IMR-90 (cell line): Measurements from ENCODE around the gene PCK2. TPM values are rescaled to one million over a fixed set of nuclear protein-coding genes. Genes with fewer than 3 reads are reported as not detected.

ENCODE experiments used
- ATAC-seq: fragments of 200-7000 bp; cut with Tn5 transposase; 2 replicates; pipeline ENCODE4 v1.9.1; 2020; ENCODE audit warnings: low read depth, mild to moderate bottlenecking, moderate library complexity
- BruUV-seq: library from RNA; stranded (reverse); fragments of 400-500 nt; replicated peaks from 2 replicates; lab custom pipeline; 2021; lab: Mats Ljungman, UMichigan
- CTCF ChIA-PET: fragments of 300-600 bp; formaldehyde crosslinking; extraction: SDS; loops from one replicate; lab custom pipeline; 2021; ENCODE audit warnings: antibody characterized with exemption; lab: Yijun Ruan, JAX
- POLR2A ChIA-PET: fragments of 300-600 bp; sonication (Branson Sonifier 250); formaldehyde crosslinking; loops from one replicate; lab custom pipeline; 2022; ENCODE audit warnings: antibody characterized with exemption; ENCODE audit not compliant: unreplicated experiment; lab: Charles Lee
- DNase-seq: peaks from one replicate; pipeline ENCODE4 v3.0.0; 2013
- H2AFZ ChIP-seq: replicated peaks from 2 replicates; pipeline ENCODE3; 2013; ENCODE audit warnings: low read length, mild to moderate bottlenecking; ENCODE audit not compliant: poor library complexity
- H2AK5ac ChIP-seq: 2 replicates; pipeline ENCODE4 v1.6.1; 2013; ENCODE audit warnings: low read depth, low read length, inconsistent platforms
- H2AK9ac ChIP-seq: replicated peaks from 2 replicates; pipeline ENCODE3; 2013; ENCODE audit warnings: mild to moderate bottlenecking, low read depth, low read length, moderate library complexity; ENCODE audit not compliant: poor library complexity
- H2BK120ac ChIP-seq: 2 replicates; pipeline ENCODE4 v1.6.1; 2013; ENCODE audit warnings: low read depth, low read length, inconsistent platforms
- H2BK15ac ChIP-seq: 3 replicates; pipeline ENCODE4 v1.6.1; 2013; ENCODE audit warnings: low read depth, low read length, inconsistent platforms
- H2BK20ac ChIP-seq: 2 replicates; pipeline ENCODE4 v1.6.1; 2013; ENCODE audit warnings: low read depth, mild to moderate bottlenecking, inconsistent platforms, low read length, moderate library complexity
- H2BK5ac ChIP-seq: 2 replicates; pipeline ENCODE4 v1.6.1; 2013; ENCODE audit warnings: mild to moderate bottlenecking, low read depth, low read length, inconsistent platforms; ENCODE audit not compliant: poor library complexity, severe bottlenecking
- H3K14ac ChIP-seq: replicated peaks from 2 replicates; pipeline ENCODE4 v1.6.1; 2013; ENCODE audit warnings: low read depth, low read length, inconsistent platforms
- H3K18ac ChIP-seq: 2 replicates; pipeline ENCODE4 v1.6.1; 2013; ENCODE audit warnings: low read depth, low read length, control low read depth
- H3K23ac ChIP-seq: 2 replicates; pipeline ENCODE4 v1.6.1; 2013; ENCODE audit warnings: low read depth, low read length, inconsistent platforms
- H3K27ac ChIP-seq: 2 replicates; pipeline ENCODE4 v1.5.1; 2013; ENCODE audit warnings: mild to moderate bottlenecking, control low read depth, low read length; ENCODE audit not compliant: insufficient read depth
- H3K27me3 ChIP-seq: 2 replicates; pipeline ENCODE4 v1.6.1; 2013; ENCODE audit warnings: low read length; ENCODE audit not compliant: control insufficient read depth, insufficient read depth
- H3K36me3 ChIP-seq: 2 replicates; pipeline ENCODE4 v1.6.1; 2013; ENCODE audit warnings: low read length, mixed read lengths; ENCODE audit not compliant: control insufficient read depth, insufficient read depth
- H3K4ac ChIP-seq: 2 replicates; pipeline ENCODE4 v1.6.1; 2013; ENCODE audit warnings: low read depth, low read length, inconsistent platforms
- H3K4me1 ChIP-seq: 2 replicates; pipeline ENCODE4 v1.6.1; 2013; ENCODE audit warnings: low read length, mixed read lengths; ENCODE audit not compliant: control insufficient read depth, insufficient read depth
- H3K4me2 ChIP-seq: 2 replicates; pipeline ENCODE4 v1.6.1; 2013; ENCODE audit warnings: low read depth, mild to moderate bottlenecking, control low read depth, low read length, moderate library complexity
- H3K4me3 ChIP-seq: 2 replicates; pipeline ENCODE4 v1.5.1; 2013; ENCODE audit warnings: low read depth, mild to moderate bottlenecking, control low read depth, low read length, moderate library complexity; ENCODE audit not compliant: insufficient read depth
- H3K56ac ChIP-seq: 2 replicates; pipeline ENCODE4 v1.6.1; 2013; ENCODE audit warnings: low read length, inconsistent platforms; ENCODE audit not compliant: insufficient read depth; ENCODE audit errors: extremely low read depth
- H3K79me1 ChIP-seq, 2 experiments: 2 replicates each; pipeline ENCODE4 v1.6.1; 2013; ENCODE audit warnings: low read length in 2 of 2, inconsistent platforms in 1 of 2, low read depth in 1 of 2
- H3K9ac ChIP-seq: 2 replicates; pipeline ENCODE4 v1.6.1; 2013; ENCODE audit warnings: low read depth, low read length, control low read depth
- H3K9me1 ChIP-seq: 2 replicates; pipeline ENCODE4 v1.6.1; 2013; ENCODE audit warnings: low read length, inconsistent platforms; ENCODE audit not compliant: insufficient read depth
- H3K9me3 ChIP-seq: 2 replicates; pipeline ENCODE4 v1.6.1; 2013; ENCODE audit warnings: low read length; ENCODE audit not compliant: control insufficient read depth, insufficient read depth
- H4K20me1 ChIP-seq: 2 replicates; pipeline ENCODE4 v1.6.1; 2013; ENCODE audit warnings: low read length, inconsistent platforms; ENCODE audit not compliant: insufficient read depth
- H4K5ac ChIP-seq: 2 replicates; pipeline ENCODE4 v1.6.1; 2013; ENCODE audit warnings: mild to moderate bottlenecking, low read depth, low read length, control low read depth
- H4K8ac ChIP-seq, 2 experiments: 2 replicates each; pipeline ENCODE4 v1.6.1; 2013; ENCODE audit warnings: low read depth in 2 of 2, low read length in 2 of 2, control low read depth in 1 of 2, inconsistent platforms in 1 of 2
- H4K91ac ChIP-seq: 2 replicates; pipeline ENCODE4 v1.6.1; 2013; ENCODE audit warnings: low read depth, low read length, inconsistent platforms; ENCODE audit not compliant: insufficient read depth
- CHD1 ChIP-seq: IDR thresholded peaks from 2 replicates; pipeline ENCODE4 v1.6.1; 2012; ENCODE audit warnings: low read depth, low read length, improper control_type of control experiment
- MAZ ChIP-seq: IDR thresholded peaks from 2 replicates; pipeline ENCODE4 v1.6.1; 2012; ENCODE audit warnings: low read depth, mild to moderate bottlenecking, low read length, improper control_type of control experiment, moderate library complexity, borderline replicate concordance
- MXI1 ChIP-seq: IDR thresholded peaks from 2 replicates; pipeline ENCODE4 v1.6.1; 2012; ENCODE audit warnings: low read depth, mild to moderate bottlenecking, low read length, moderate library complexity, borderline replicate concordance
- WGBS, 2 experiments: methylation state at CpG; one replicate each; pipeline versions ENCODE4 v1.1.5 to v1.1.7; 2013; ENCODE audit warnings: missing lambda C conversion rate in 2 of 2; ENCODE audit not compliant: insufficient read length in 1 of 2; ENCODE audit errors: extremely low coverage in 2 of 2; 5-methylcytosine and 5-hydroxymethylcytosine counted together
- dilution Hi-C: fragments of 300-500 bp; cut with HindIII; formaldehyde crosslinking; loops from one replicate; pipeline ENCODE4 v1.14.3; 2018; ENCODE audit warnings: low sequenced_read_pairs; ENCODE audit not compliant: unreplicated experiment
- in situ Hi-C: fragments of 300-500 bp; cut with MboI; formaldehyde crosslinking; loops from 3 replicates; pipeline ENCODE4 v1.14.3; 2019; ENCODE audit warnings: low sequenced_read_pairs, inconsistent platforms, mixed read lengths
- intact Hi-C: fragments of 100-400 bp; cut with micrococcal nuclease; formaldehyde crosslinking; loops from 2 replicates; pipeline ENCODE4 v1.10.0; 2022
- polyA plus RNA-seq, 3 experiments: library from polyadenylated mRNA; depleted of rRNA; stranded (reverse); fragments of >200 nt; gene quantifications; 2 replicates each; pipeline ENCODE4 v1.2.3, GENCODE V29; 2012; ENCODE audit warnings: low replicate concordance in 1 of 3
- total RNA-seq: library from RNA; depleted of rRNA; stranded (reverse); fragments of >200 nt; gene quantifications from 2 replicates; pipeline ENCODE4 v1.2.3, GENCODE V29; 2012

PCK2 gene
- total and polyA plus RNA-seq, 2 of the 4 experiments (the other 2 are of a cell fraction) = 13.4 to 29.4 TPM

DNA sequence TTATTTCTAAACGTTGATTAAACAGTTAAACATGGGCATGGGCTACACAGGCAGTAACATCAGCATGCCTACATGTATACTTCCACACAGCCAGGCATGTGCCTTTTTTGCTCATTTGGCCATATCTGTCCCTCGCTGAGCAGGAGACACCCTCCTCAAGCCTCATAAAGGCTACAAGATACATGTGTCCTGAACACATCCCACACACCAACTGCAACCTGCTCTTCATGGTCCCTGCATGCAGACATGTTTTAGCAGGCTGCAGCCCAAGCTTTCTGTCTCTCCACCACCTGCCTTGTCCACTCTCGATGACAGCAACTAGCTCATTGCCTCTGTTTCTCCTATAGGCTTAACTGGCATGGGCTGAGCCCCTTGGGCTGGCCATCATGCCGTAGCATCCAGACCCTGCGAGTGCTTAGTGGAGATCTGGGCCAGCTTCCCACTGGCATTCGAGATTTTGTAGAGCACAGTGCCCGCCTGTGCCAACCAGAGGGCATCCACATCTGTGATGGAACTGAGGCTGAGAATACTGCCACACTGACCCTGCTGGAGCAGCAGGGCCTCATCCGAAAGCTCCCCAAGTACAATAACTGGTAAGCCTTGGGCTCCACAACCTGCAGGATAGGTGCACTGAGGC, 2.6 kb downstream of the PCK2 start:
- Histone ChIP-seq H4K91ac (no peak overlapping the region), H3K23ac (no peak overlapping the region), H3K9me1 (peaks cover 16% of the 10 kb centered on the region), H2BK120ac (no peak overlapping the region), H3K79me1 (peaks cover 16 to 41% of the 10 kb centered on the region in 2 experiments), H3K27me3 (no peaks in the 10 kb centered on the region), H2AFZ (no peak overlapping the region), H2BK15ac (no peak overlapping the region), H2AK9ac (no peak overlapping the region), H3K27ac (no peak overlapping the region), H3K4me1 (peaks cover 8% of the 10 kb centered on the region), H4K20me1 (peaks cover 19% of the 10 kb centered on the region; the same call in 1 of the 2 replicates), H3K36me3 (peaks cover 27% of the 10 kb centered on the region), H3K4ac (no peak overlapping the region; the same call in 1 of the 2 replicates), H4K5ac (no peak overlapping the region), H2AK5ac (peak overlapping the region; percentile 1; the same call in 1 of the 2 replicates), H3K56ac (no peak overlapping the region), H3K9ac (no peak overlapping the region), H3K9me3 (no peaks in the 10 kb centered on the region), H3K4me3 (no peak overlapping the region), H2BK20ac (no peak overlapping the region), H3K14ac (no peak overlapping the region), H3K4me2 (no peak overlapping the region), H4K8ac (no peak overlapping the region), H2BK5ac (no peak overlapping the region), H3K18ac (no peak overlapping the region)
- intact Hi-C loops (no loop called here), dilution Hi-C loops (no loop called here), in situ Hi-C loops (loop anchor here (10.0 kb wide), 1 partner anchor 122 kb away; no protein-coding TSS in a partner anchor)
- POLR2A ChIA-PET = no interaction called here
- CTCF ChIA-PET = interaction anchor here (0.6 to 1.0 kb wide), 2 partner anchors 12 kb away, joined by 4 to 9 read pairs; no protein-coding TSS in a partner anchor
- ATAC-seq (no peak), DNase-seq (no peak)
- 95% methylated on average over 6 of the region's 8 CpGs; no CpG with 5 or more reads in 1 of the 2 experiments for WGBS, 2 experiments
- BruUV-seq = no TSS peak
- TF ChIP-seq CHD1 = no peak
- no peak for TF ChIP-seq MXI1
- no peak for TF ChIP-seq MAZ
